Measurements from ENCODE around the gene RAB25. TPM values are rescaled to one million over a fixed set of nuclear protein-coding genes. Genes with fewer than 3 reads are reported as not detected.

Gene RAB25
- total and polyA plus RNA-seq, 9 donors, result 0.28 to 38.6 (median 2.9) TPM; not detected in 1

DNA sequence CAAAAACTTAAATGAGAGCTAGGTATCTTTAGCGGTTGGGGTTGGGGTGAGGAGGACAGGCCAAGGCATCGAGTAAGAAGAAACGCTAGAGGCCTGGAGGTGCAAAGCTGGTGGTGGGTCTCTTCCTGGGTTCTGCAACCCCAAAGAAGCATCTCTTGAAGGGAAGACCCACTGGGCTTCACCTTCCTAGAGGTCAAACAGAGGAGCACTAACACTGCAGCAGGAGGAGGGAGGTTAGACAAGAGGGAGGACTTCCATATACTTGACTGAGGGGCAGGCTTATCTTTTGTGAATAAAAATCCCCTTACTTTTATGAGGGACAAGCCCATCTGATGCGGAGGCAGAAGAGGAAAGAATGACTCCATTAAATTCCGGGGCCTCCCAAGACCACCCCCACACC is 18.8 kb downstream of the RAB25 start:
- no peak for DNase-seq
- Histone ChIP-seq H3K27ac (peak overlapping the region in 1 of 2 donors; percentile 66), H3K27me3 (no peaks in the 10 kb centered on the region), H3K4me1 (ENCODE audit: insufficient read depth) (peaks cover 2% of the 10 kb centered on the region), H3K4me3 (no peak overlapping the region), H3K9me3 (no peaks in the 10 kb centered on the region), H3K36me3 (no peaks in the 10 kb centered on the region)
- WGBS, 3 donors, result 66 to 68% (median 67%) methylated on average over 5 of the region's 5 CpGs
- TF ChIP-seq, protein P1, sequence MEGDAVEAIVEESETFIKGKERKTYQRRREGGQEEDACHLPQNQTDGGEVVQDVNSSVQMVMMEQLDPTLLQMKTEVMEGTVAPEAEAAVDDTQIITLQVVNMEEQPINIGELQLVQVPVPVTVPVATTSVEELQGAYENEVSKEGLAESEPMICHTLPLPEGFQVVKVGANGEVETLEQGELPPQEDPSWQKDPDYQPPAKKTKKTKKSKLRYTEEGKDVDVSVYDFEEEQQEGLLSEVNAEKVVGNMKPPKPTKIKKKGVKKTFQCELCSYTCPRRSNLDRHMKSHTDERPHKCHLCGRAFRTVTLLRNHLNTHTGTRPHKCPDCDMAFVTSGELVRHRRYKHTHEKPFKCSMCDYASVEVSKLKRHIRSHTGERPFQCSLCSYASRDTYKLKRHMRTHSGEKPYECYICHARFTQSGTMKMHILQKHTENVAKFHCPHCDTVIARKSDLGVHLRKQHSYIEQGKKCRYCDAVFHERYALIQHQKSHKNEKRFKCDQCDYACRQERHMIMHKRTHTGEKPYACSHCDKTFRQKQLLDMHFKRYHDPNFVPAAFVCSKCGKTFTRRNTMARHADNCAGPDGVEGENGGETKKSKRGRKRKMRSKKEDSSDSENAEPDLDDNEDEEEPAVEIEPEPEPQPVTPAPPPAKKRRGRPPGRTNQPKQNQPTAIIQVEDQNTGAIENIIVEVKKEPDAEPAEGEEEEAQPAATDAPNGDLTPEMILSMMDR (IDR thresholded peaks at IDR 0.05), result no peak
- no peak for TF ChIP-seq EP300 (IDR thresholded peaks at IDR 0.05)
- intact Hi-C loops (cut with DNase I), result loop anchor here in 1 of 4 donors (2.0 kb wide), 1 partner anchor 25 kb away; the partner anchor contains the start of gene LAMTOR2

DNA sequence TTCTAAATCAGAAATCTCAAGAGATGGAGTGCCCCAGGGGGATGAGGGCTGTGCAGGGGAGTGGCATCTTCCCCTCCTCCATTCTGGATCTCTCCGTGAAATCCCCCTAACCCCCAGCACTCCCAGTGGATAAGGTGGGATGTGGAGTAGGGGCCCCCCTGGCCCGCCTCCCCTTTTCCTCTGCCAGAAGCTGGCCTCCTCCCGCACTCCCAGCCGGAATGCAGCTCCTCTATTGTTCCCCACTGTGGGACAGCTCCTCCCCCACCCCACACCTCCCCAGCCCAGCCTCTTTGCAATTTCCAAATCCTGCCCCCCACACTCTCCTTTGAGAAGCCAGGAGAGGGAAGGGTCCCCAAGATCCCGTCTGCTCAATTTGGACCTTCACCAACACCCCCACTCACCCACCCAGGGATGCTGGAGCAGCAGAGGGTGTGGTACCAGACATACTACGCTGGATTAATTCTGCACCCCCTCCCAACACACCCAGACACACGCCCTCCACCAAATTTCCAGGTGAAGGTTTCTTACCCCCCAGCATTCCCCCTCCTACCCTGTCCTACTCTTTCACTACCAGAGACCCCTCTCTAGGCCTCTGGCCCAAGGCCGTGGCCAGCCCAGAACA is 19.4 kb downstream of the RAB25 start:
- peak overlapping the region; percentile 47 to 66 for H3K27ac ChIP-seq
- no peaks in the 10 kb centered on the region for H3K27me3 ChIP-seq
- 18 to 42% (median 21%) methylated on average over 8 of the region's 8 CpGs for WGBS, 3 donors
- TF ChIP-seq POLR2A (IDR thresholded peaks at IDR 0.05) (no peak), EP300 (IDR thresholded peaks at IDR 0.05) (no peak)
- TF ChIP-seq, protein P1 (IDR thresholded peaks at IDR 0.05), result no peak
- no peaks in the 10 kb centered on the region for H3K36me3 ChIP-seq
- intact Hi-C loops (cut with DNase I), result loop anchor here in 1 of 4 donors (2.0 kb wide), 1 partner anchor 26 kb away; the partner anchor contains the start of gene LAMTOR2
- H3K4me3 ChIP-seq, result no peak overlapping the region
- H3K4me1 ChIP-seq (ENCODE audit: insufficient read depth), result peaks cover 2% of the 10 kb centered on the region
- peak; percentile 40 to 53 (median 50) for DNase-seq
- no peaks in the 10 kb centered on the region for H3K9me3 ChIP-seq

DNA sequence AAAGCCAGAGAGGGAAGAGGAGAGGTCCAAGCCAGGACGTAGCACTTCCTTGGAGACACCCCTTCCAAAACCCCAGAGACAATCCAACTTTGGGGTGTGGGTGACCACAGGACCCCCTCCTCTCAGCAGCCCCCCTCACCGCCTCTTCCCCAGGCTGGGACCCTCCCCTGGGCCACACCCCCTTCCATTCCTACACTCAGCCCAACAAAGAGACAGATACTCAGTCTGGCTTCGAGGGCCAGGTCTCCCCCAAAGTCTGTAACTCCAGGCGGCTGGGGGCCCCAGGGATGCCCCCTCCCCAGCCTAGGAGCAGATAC is 19.9 kb downstream of the RAB25 start:
- H3K27ac ChIP-seq, result peak overlapping the region; percentile 47 to 66
- H3K4me3 ChIP-seq, result peak overlapping the region; percentile 81
- H3K4me1 ChIP-seq (ENCODE audit: insufficient read depth), result peaks cover 2% of the 10 kb centered on the region
- H3K9me3 ChIP-seq, result no peaks in the 10 kb centered on the region
- peak in 1 of 5 donors; percentile 50 for DNase-seq
- no peaks in the 10 kb centered on the region for H3K36me3 ChIP-seq
- TF ChIP-seq, protein P1 (IDR thresholded peaks at IDR 0.05), result no peak
- TF ChIP-seq POLR2A (IDR thresholded peaks at IDR 0.05) (no peak), EP300 (IDR thresholded peaks at IDR 0.05) (no peak)
- 7 to 21% (median 10%) methylated on average over 4 of the region's 4 CpGs for WGBS, 3 donors
- no peaks in the 10 kb centered on the region for H3K27me3 ChIP-seq
- intact Hi-C loops (cut with DNase I), result loop anchor here in 1 of 4 donors (2.0 kb wide), 1 partner anchor 26 kb away; the partner anchor contains the start of gene LAMTOR2

DNA sequence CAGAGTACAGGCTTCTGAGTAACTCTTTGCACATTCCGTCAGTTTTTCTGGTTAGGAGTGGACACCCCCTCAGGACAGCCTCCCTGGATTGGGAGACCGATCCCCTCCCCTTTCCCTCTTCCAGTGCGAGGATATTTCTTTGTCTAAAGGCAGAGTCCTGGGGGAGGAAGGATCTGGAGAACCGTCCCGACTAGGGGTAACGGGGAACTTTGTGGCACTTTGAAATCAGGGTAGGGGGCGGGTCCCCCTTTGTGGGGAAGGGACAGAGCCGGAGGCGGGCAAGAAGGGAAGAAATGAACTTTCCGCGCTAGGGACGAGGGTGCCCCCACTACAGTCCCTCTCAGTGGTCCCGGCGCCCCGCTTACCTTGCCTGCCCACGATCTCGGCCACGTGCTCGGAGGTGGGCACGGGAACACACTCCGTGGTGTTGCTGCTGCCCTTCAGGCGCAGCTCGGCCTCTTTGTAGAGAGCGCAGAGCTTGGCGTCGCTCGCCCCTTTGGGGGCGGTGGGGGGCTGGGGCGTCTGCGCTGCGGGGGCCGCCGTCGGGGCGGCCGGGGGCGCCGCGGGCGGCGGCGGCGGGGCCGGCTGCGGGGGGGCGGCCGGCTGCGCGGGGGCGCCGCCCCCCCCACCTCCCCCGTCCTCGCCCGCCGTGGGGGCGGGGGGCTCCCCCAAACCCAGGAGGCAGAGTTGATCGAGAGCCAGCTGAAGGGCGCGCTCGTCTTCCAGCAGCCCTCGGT is 20.4 kb downstream of the RAB25 start:
- Histone ChIP-seq H3K4me1 (ENCODE audit: insufficient read depth) (peaks cover 2% of the 10 kb centered on the region), H3K36me3 (no peaks in the 10 kb centered on the region), H3K27ac (peak overlapping the region; percentile 66), H3K9me3 (no peaks in the 10 kb centered on the region), H3K27me3 (no peaks in the 10 kb centered on the region), H3K4me3 (peak overlapping the region; percentile 81)
- peak in 4 of 5 donors; percentile 47 to 68 (median 61) for DNase-seq
- TF ChIP-seq, protein P1 (IDR thresholded peaks at IDR 0.05), result no peak
- no peak for TF ChIP-seq EP300 (IDR thresholded peaks at IDR 0.05)
- intact Hi-C loops (cut with DNase I), result loop anchor here in 1 of 4 donors (2.0 kb wide), 1 partner anchor 27 kb away; the partner anchor contains the start of gene LAMTOR2
- WGBS, 3 donors, result 1 to 4% (median 1%) methylated on average over 28 to 58 of the region's 61 CpGs

Measured in ovary (tissue), 9 donors.